Glutamatergic neuron (in vitro differentiated cells): Measurements from ENCODE around the gene CCDC138. TPM values are rescaled to one million over a fixed set of nuclear protein-coding genes. Genes with fewer than 3 reads are reported as not detected.

Experiments used
- DNase-seq: peaks from one replicate; pipeline ENCODE4 v3.0.0; 2022
- H3K27ac Mint-ChIP-seq: one replicate; pipeline ENCODE4 v1.8.0; 2020; ENCODE audit warnings: mild to moderate bottlenecking, mixed read lengths, inconsistent platforms; ENCODE audit not compliant: unreplicated experiment
- H3K27me3 Mint-ChIP-seq: one replicate; pipeline ENCODE4 v1.8.0; 2020; ENCODE audit warnings: mild to moderate bottlenecking, moderate library complexity, mixed read lengths, inconsistent platforms; ENCODE audit not compliant: unreplicated experiment
- H3K36me3 Mint-ChIP-seq: one replicate; pipeline ENCODE4 v1.8.0; 2020; ENCODE audit warnings: mild to moderate bottlenecking, mixed read lengths, inconsistent platforms; ENCODE audit not compliant: unreplicated experiment
- H3K4me1 Mint-ChIP-seq: one replicate; pipeline ENCODE4 v1.8.0; 2020; ENCODE audit warnings: mild to moderate bottlenecking, low read depth, mixed read lengths, inconsistent platforms; ENCODE audit not compliant: unreplicated experiment
- H3K4me3 Mint-ChIP-seq: one replicate; pipeline ENCODE4 v1.8.0; 2020; ENCODE audit warnings: mild to moderate bottlenecking, mixed read lengths, inconsistent platforms; ENCODE audit not compliant: unreplicated experiment
- H3K9me3 Mint-ChIP-seq: one replicate; pipeline ENCODE4 v1.8.0; 2020; ENCODE audit warnings: mild to moderate bottlenecking, moderate library complexity, mixed read lengths, inconsistent platforms; ENCODE audit not compliant: unreplicated experiment
- total RNA-seq: library from RNA; stranded (reverse); fragmentation: NEBNext Ultra II Directional; extraction: Animal tissue kit (Norgen Biotek cat#: 25700); gene quantifications from one replicate; pipeline ENCODE4 v1.2.1, GENCODE V29; 2021; ENCODE audit not compliant: unreplicated experiment
- TF ChIP-seq, protein P1 (sequence below): fragments of 200-600 bp; sonication (generic); IDR thresholded peaks from one replicate; pipeline ENCODE4 v1.5.0; 2021; ENCODE audit not compliant: partially characterized antibody, unreplicated experiment

Gene CCDC138
- total RNA-seq, 1 donor from 2014 or later = 12.0 TPM

DNA sequence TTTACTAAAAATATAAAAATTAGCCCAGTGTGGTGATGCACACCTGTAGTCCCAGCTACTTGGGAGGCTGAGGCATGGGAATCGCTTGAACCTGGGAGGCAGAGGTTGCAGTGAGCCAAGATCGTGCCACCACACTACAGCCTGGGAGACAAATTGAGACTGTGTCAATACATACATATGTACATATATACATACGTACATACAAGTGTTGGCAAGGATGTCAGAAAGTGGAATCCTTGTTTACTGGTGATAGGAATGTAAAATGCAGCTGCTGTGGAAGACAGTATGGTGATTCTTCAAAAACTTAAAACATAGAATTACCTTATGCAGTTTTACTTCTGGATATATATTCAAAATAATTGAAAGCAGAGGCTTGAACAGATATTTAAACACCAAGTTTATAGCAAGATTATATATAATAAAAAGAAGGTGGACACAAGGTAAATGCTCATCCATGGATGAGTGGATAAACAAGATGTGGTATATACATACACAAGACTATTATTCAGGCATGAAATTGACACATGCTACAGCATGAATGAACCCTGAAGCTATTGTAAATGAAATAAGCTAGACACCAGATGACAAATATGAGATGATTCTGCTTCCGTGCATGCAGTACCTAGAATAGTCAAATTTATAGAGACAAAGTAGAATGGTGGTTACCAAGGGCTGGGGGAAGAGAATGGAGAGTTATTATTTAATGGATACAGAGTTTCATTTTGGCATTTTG is 43.2 kb downstream of the CCDC138 start:
- no peak for DNase-seq
- H3K4me3 Mint-ChIP-seq = no peak overlapping the region
- H3K36me3 Mint-ChIP-seq = peaks cover 5% of the 10 kb centered on the region
- H3K27me3 Mint-ChIP-seq = no peaks in the 10 kb centered on the region
- no peak overlapping the region for H3K27ac Mint-ChIP-seq
- H3K4me1 Mint-ChIP-seq = no peaks in the 10 kb centered on the region
- TF ChIP-seq, protein P1, sequence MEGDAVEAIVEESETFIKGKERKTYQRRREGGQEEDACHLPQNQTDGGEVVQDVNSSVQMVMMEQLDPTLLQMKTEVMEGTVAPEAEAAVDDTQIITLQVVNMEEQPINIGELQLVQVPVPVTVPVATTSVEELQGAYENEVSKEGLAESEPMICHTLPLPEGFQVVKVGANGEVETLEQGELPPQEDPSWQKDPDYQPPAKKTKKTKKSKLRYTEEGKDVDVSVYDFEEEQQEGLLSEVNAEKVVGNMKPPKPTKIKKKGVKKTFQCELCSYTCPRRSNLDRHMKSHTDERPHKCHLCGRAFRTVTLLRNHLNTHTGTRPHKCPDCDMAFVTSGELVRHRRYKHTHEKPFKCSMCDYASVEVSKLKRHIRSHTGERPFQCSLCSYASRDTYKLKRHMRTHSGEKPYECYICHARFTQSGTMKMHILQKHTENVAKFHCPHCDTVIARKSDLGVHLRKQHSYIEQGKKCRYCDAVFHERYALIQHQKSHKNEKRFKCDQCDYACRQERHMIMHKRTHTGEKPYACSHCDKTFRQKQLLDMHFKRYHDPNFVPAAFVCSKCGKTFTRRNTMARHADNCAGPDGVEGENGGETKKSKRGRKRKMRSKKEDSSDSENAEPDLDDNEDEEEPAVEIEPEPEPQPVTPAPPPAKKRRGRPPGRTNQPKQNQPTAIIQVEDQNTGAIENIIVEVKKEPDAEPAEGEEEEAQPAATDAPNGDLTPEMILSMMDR = no peak
- H3K9me3 Mint-ChIP-seq = no peaks in the 10 kb centered on the region

GRCh38 chr2:108833219-108833618 is 46.6 kb downstream of the CCDC138 start:
- H3K9me3 Mint-ChIP-seq = no peaks in the 10 kb centered on the region
- TF ChIP-seq, protein P1 = no peak
- no peak overlapping the region for H3K27ac Mint-ChIP-seq
- H3K36me3 Mint-ChIP-seq = peaks cover 29% of the 10 kb centered on the region
- no peak for DNase-seq
- no peaks in the 10 kb centered on the region for H3K4me1 Mint-ChIP-seq
- no peaks in the 10 kb centered on the region for H3K27me3 Mint-ChIP-seq
- no peak overlapping the region for H3K4me3 Mint-ChIP-seq

DNA sequence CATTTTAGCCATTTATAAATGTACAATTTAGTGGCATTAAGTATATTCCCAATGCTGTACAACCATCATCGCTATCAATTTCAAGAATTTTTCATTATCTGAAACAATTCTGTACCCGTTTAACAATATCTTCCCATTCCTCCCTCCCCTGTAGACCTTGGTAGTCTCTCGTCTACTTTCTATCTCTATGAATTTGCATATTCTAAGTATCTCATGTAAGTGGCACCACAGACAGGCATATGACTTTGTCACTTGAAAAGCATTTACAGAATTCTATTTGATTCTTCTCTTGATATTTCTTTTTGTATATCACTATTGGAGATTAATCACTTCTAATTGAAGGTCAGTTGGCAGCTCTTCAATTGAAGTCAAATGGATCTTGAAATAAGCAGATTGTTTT is 48.0 kb downstream of the CCDC138 start:
- Mint-ChIP-seq H3K4me3 (no peak overlapping the region), H3K27ac (no peak overlapping the region), H3K36me3 (peaks cover 29% of the 10 kb centered on the region), H3K27me3 (no peaks in the 10 kb centered on the region), H3K4me1 (no peaks in the 10 kb centered on the region), H3K9me3 (no peaks in the 10 kb centered on the region)
- DNase-seq = no peak
- TF ChIP-seq, protein P1 = no peak

DNA sequence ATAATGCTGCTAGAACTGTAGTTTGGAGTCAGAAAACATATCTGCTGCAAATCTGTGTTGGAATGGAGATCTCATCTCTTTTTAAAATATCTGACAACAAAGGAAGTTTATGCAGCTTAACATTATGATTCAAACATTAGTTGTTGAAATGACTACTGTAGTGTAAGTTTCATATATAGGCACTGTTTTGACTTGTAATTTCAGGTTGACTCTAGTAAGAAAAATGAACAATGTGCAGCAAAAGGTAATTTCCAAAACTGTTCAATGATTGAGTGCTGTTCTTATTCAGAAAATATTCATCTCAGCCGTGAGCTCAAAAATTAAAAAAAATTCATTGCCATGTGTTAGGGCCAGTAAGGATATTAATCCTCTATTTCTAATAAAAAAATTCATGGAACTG is 48.5 kb downstream of the CCDC138 start:
- Mint-ChIP-seq H3K4me1 (no peaks in the 10 kb centered on the region), H3K36me3 (peaks cover 33% of the 10 kb centered on the region), H3K9me3 (no peaks in the 10 kb centered on the region), H3K27ac (no peak overlapping the region), H3K27me3 (no peaks in the 10 kb centered on the region), H3K4me3 (no peak overlapping the region)
- DNase-seq = no peak
- TF ChIP-seq, protein P1 = no peak

DNA sequence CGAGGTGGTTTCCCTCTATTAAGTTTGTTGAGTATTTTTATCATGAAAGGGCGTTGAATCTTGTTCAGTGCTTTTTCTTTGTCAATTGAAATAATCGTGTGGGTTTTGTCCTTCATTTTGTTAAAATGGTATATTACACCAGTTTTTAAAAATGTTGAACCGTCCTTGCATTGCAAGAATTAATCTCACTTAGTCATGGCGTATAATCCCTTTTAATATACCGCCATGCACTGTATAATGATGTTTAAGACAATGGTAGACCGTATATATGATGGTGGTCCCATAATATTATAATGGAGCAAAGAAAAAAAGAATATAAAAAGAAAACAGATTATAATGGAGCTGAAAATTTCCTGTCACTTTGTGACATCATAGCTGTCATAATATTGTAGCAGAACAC is 50.6 kb downstream of the CCDC138 start:
- H3K4me3 Mint-ChIP-seq = no peak overlapping the region
- TF ChIP-seq, protein P1 = no peak
- H3K4me1 Mint-ChIP-seq = no peaks in the 10 kb centered on the region
- H3K27me3 Mint-ChIP-seq = no peaks in the 10 kb centered on the region
- peaks cover 44% of the 10 kb centered on the region for H3K36me3 Mint-ChIP-seq
- no peak overlapping the region for H3K27ac Mint-ChIP-seq
- no peaks in the 10 kb centered on the region for H3K9me3 Mint-ChIP-seq
- no peak for DNase-seq
